Stimulated activated CD4-positive, alpha-beta T cell treated with anti-CD3 and anti-CD28 coated beads, Interleukin-4, amount 100 ng/mL, for 48 hours (primary cell): ENCODE data around the gene RFX7.

ENCODE experiments used
- DNase-seq, 2 donors: peaks; one replicate each; pipeline ENCODE4 v3.0.0-alpha.2; 2020; ENCODE audit warnings: low read depth in 2 of 2

The RFX7 gene

DNA sequence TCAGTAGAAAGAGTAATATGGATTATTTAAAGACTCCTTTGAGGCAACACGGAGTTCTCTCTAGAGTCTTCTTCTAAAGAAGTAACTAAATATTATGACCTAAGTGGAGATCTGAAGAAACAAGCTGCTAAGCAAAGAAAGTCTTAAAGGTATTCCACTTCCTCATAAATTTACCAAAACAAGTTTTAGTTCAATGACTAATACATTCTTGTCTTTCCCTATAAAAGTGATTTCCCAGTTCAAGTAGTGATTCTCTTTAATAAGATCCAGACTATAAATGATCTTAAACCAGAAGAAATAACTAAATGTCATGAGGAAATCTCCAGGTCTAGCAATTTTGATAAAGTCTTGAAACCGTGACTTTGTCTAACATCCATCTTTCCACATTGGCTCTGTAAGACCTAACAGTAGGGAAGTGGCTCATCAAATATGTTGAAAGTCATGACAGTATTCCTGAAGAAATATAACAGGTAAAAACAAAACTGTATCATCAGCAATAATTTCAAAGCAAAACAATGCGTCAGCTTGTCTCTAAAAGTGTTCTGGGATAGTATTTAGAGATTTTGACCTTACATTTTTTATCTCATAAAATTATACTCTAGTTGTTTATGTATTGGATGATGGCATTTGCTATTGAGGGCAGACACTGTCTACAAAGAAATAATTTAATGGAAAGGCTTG is 198.5 kb downstream of the RFX7 start:
- no peak for DNase-seq

DNA sequence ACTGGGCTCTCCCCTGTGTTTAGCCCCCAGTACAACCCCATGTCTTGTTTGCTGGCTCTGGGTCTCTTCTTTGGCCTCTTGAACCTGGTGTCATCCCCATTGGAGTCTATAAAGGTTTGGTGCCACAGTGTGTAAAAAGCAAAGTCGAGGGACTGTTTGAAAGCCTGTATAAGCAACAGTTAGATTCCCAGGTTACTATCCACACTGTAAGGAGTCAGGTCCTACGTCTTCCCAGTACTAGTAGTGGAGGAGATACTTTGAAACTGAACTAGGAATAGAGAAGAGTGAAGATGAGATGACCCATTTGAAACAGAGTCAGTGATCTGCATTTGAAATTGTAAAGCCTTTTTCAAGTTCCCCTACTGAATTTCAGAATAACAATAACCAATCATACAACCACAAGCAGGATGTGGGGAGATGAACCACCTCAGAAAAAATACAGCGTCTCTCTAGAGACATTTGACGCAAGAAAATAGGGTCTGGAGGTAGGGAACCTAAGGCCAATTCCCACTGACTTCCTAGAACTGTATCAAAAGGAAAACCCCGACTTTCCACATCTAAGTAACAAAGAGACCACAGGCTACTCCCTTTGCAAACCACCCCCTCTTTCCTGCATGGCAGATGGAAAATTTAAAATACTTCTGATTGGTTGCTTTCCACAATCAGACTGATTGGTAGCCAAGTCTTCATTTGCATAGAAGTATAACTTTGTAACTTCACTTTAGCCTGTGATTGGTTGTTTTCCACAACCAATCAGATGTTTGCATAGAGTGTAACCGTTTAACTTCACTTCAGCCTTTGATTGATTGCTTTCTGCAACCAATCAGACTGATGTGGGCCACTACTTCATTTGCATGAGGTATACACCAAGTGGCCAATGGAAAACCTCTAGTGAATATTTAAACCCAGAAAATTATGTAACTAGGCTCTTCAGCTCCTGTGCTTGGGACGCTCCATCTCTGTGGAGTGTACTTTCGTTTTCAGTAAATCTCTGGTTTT is 200.4 kb downstream of the RFX7 start:
- DNase-seq, result no peak

DNA sequence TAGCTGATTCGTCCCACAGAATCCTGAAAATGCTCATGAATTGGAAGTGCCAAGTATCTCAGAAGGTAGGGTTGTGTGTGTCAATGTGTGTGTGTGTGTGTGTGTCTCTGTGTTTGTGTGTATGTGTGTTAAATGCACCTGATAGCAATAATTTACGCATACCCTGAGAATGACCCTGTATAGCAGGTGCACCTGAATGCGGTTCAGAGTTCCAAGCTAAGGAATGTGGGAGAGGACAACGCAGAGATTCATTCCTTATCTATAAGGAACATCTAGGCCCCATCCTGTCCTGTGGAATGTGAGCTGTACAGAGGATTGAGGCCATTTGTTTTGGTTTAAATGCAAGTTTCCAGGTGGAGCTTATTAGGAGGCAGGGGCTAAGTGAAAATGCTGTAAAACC is 201.2 kb downstream of the RFX7 start:
- DNase-seq, result no peak

DNA sequence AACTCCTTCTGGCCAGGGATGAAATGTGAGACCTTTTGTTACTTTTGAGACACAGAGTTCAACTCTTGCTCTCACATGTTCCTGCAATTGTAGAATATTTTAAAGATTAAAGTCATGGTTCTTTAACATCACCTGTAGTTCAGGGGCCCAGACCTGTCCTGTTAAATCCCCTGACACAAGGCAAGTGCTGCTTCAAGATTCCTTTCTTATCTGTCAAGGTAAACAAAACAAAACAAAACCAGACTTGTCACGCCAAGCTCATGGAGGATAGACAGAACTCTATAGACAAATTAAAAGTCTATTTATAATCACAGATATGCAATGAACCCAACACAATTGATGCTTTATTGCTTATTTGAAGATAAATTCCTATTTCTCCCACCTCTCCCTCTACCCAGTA is 201.6 kb downstream of the RFX7 start:
- no peak for DNase-seq

DNA sequence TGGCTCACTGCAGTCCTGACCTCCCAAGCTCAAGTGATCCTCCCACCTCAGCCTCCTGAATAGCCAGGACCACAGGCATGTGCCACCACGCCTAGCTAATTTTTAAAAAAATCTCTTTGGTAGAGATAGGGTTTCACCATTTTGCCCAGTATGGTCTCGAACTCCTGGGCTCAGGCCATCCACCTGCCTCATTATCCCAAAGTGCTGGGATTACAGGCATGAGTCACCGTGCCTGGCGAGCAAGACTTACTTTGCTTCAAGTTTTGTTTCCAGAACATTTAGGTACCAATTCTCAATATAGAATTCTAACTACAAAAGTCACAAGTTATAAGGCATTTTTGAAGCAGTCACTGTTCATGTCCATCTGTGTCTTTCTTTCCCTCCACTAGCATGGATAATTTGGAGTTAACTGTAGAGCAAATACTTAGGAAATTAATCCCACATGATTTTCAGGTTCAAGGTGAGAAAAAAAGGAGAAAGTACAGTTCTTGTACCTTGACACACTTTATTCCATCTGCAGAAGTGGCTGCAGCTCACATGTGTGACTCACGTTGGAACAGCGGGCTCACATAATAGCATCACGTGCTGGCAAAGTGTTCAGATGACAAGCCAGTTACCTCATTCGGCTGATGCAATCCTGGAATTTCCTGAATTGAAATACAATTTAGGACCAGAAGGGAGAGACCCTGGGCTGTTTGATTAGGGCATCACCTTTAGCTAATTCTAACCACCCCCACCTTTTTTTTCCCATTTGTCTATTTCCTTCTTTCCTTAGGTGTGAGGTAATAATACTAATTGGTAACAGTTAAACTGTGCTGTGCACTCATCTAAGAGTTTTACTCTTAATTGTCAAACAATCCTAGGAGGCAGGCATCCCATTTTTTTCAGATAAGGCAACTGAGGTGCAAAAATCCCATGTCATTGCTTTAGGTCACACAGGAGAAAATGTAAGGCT is 203.3 kb downstream of the RFX7 start:
- DNase-seq, result peak in 1 of 2 donors; percentile 12

DNA sequence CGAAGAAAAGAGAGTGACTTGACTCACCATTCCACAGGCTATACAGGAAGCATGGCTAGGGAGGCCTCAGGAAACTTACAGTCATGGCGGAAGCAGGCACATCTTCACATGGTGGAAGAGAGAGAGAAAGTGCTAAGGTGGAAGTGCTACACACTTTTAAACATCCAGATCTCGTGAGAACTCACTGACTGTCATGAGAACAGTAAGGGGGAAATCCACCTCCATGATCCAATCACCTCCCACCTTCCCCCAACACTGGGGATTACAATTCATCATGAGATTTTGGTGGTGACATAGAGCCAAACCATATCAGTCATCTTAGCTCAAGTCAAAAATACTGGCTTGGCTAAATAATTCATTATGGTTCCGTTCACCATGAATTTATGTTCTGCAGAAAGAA is 205.0 kb downstream of the RFX7 start:
- DNase-seq, result no peak

DNA sequence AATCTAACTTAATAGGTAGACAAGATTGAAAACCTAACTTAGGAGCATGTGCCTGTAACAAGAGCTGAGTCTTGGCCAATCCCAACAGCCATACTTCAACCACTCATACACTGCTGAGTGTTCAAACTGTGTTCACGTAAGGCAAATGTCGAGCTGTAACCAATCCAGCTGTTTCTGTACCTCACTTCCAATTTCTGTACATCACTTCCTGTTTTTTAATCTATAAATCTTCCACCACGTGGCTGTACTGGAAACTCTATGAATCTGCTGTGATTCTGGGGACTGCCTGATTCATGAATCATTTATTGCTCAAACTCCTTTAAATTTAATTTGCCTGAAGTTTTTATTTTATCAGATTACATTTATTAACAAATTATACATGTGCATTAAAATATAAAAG is 205.7 kb downstream of the RFX7 start:
- DNase-seq, result no peak
